Measurements from ENCODE around the gene CDC5L. TPM values are rescaled to one million over a fixed set of nuclear protein-coding genes. Genes with fewer than 3 reads are reported as not detected.

The CDC5L gene
- total and polyA plus RNA-seq, 8 donors: 2.9 to 11.4 (median 7.5) TPM

- FAIRE-seq: no peak
- TF ChIP-seq CTCF (IDR thresholded peaks at IDR 0.05): no peak
- H3K36me3 ChIP-seq: no peaks in the 10 kb centered on the region
- no peaks in the 10 kb centered on the region for H3K27me3 ChIP-seq
- DNase-seq: no peak
- no peaks in the 10 kb centered on the region for H3K4me1 ChIP-seq
- intact Hi-C loops (cut with DNase I): loop anchor here in 2 of 3 donors (10.0 kb wide), 2 partner anchors 1237 to 1447 kb away; no protein-coding TSS in a partner anchor
- no peak overlapping the region for H3K4me3 ChIP-seq
- no peaks in the 10 kb centered on the region for H3K9me3 ChIP-seq
- ATAC-seq: no peak
- 81 to 88% methylated on average over 5 of the region's 5 CpGs for WGBS, 2 donors
- no peak overlapping the region for H3K27ac ChIP-seq
These were observed 89.9 kb downstream of the CDC5L start for GRCh38 chr6:44477293-44477894.

- no peak for TF ChIP-seq CTCF (IDR thresholded peaks at IDR 0.05)
- ATAC-seq (no peak), DNase-seq (no peak), FAIRE-seq (no peak)
- no peaks in the 10 kb centered on the region for H3K9me3 ChIP-seq
- no peaks in the 10 kb centered on the region for H3K36me3 ChIP-seq
- 78 to 79% methylated on average over 3 of the region's 3 CpGs for WGBS, 2 donors
- H3K4me3 ChIP-seq: no peak overlapping the region
- H3K4me1 ChIP-seq: no peaks in the 10 kb centered on the region
- no peak overlapping the region for H3K27ac ChIP-seq
- intact Hi-C loops (cut with DNase I): loop anchor here in 2 of 3 donors (10.0 kb wide), 2 partner anchors 1237 to 1447 kb away; no protein-coding TSS in a partner anchor
- no peaks in the 10 kb centered on the region for H3K27me3 ChIP-seq
These were observed 90.7 kb downstream of the CDC5L start for GRCh38 chr6:44478158-44478557.

- WGBS, 2 donors: 59 to 65% methylated on average over 11 of the region's 11 CpGs
- intact Hi-C loops (cut with DNase I): loop anchor here in 2 of 3 donors (10.0 kb wide), 2 partner anchors 1236 to 1446 kb away; no protein-coding TSS in a partner anchor
- Histone ChIP-seq H3K4me1 (no peaks in the 10 kb centered on the region), H3K4me3 (no peak overlapping the region), H3K27ac (no peak overlapping the region), H3K9me3 (no peaks in the 10 kb centered on the region), H3K36me3 (no peaks in the 10 kb centered on the region), H3K27me3 (no peaks in the 10 kb centered on the region)
- FAIRE-seq (no peak), DNase-seq (no peak), ATAC-seq (no peak)
- no peak for TF ChIP-seq CTCF (IDR thresholded peaks at IDR 0.05)
These were observed 91.2 kb downstream of the CDC5L start for GRCh38 chr6:44478591-44479254.

- intact Hi-C loops (cut with DNase I): loop anchor here in 1 of 3 donors (10.0 kb wide), 1 partner anchor 165 kb away; no protein-coding TSS in a partner anchor
- WGBS, 2 donors: 74 to 76% methylated on average over 13 of the region's 13 CpGs
- DNase-seq: no peak
These were observed 92.6 kb downstream of the CDC5L start for GRCh38 chr6:44480097-44480541.

More at GRCh38 chr6:44480097-44480541, 92.6 kb downstream of the CDC5L start:
- no peak overlapping the region for H3K4me3 ChIP-seq
- H3K9me3 ChIP-seq: no peaks in the 10 kb centered on the region
- FAIRE-seq (no peak), ATAC-seq (no peak)
- H3K36me3 ChIP-seq: no peaks in the 10 kb centered on the region
- H3K4me1 ChIP-seq: no peaks in the 10 kb centered on the region
- H3K27ac ChIP-seq: no peak overlapping the region
- H3K27me3 ChIP-seq: no peaks in the 10 kb centered on the region
- no peak for TF ChIP-seq CTCF (IDR thresholded peaks at IDR 0.05)
